Measurements from ENCODE around the gene DCAF4L1.

DNA sequence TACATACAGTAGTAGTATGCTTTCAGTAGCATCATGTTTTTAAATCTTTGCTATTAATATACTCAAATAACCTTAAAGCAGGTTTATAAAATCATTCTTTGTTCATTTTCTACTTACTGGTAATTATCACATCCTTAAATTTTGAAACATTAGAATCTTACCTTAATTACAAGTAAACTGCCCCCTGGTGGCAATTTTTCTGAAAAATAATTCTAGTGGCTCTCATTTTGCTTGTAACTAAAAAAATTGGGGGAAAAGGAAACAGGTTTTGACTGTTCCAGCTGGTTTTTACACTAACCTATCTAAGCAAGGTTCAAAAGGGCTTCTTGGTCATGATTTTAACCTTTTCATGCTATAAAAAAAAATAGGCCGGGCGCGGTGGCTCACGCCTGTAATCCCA is 18.5 kb upstream of the DCAF4L1 start:
- no peak for TF ChIP-seq CTCF (IDR thresholded peaks at IDR 0.05)
- TF ChIP-seq POLR2AphosphoS5 (IDR thresholded peaks at IDR 0.05), result no peak
- TF ChIP-seq POLR2A (IDR thresholded peaks at IDR 0.05), result no peak
